ACHN (cell line): Measurements from ENCODE around the gene TSPAN18.
"Not testable (repeated sequence)": the region's sequence is repeated elsewhere in the genome, so short reads cannot be mapped to it uniquely, and the experiment has no call there.

Source experiments
- DNase-seq: peaks from one replicate; pipeline ENCODE4 v3.0.0-alpha.2; 2015
- in situ Hi-C: cut with HindIII; loops from 2 replicates; pipeline ENCODE4 v1.10.0; 2017; ENCODE audit warnings: low sequenced_read_pairs, low pct_ligation_motif_present, low pct_unique_long_range_greater_than_20kb

The TSPAN18 gene

GRCh38 chr11:44863231-44863630 lies 136.5 kb downstream of the TSPAN18 start:
- no peak for DNase-seq
- in situ Hi-C loops, result no loop called here

- no peak for DNase-seq
These were observed 139.1 kb downstream of the TSPAN18 start for GRCh38 chr11:44865866-44866272.

GRCh38 chr11:44866286-44866685 lies 139.5 kb downstream of the TSPAN18 start:
- no peak for DNase-seq
- in situ Hi-C loops, result no loop called here

More at GRCh38 chr11:44865866-44866272, 139.1 kb downstream of the TSPAN18 start:
- in situ Hi-C loops, result no loop called here

- no peak for DNase-seq
- in situ Hi-C loops, result no loop called here
These were observed 141.3 kb downstream of the TSPAN18 start for GRCh38 chr11:44868021-44868420.

- no peak for DNase-seq
- in situ Hi-C loops, result no loop called here
These were observed 142.0 kb downstream of the TSPAN18 start for GRCh38 chr11:44868455-44869421.

GRCh38 chr11:44870181-44870580 lies 143.4 kb downstream of the TSPAN18 start:
- no peak for DNase-seq

GRCh38 chr11:44870615-44871176 lies 143.9 kb downstream of the TSPAN18 start:
- no peak for DNase-seq
- in situ Hi-C loops, result no loop called here

More at GRCh38 chr11:44870181-44870580, 143.4 kb downstream of the TSPAN18 start:
- in situ Hi-C loops, result no loop called here

GRCh38 chr11:44871682-44872081 lies 144.9 kb downstream of the TSPAN18 start:
- DNase-seq, in situ Hi-C loops: not testable (repeated sequence)

- DNase-seq, result no peak
- in situ Hi-C loops, result no loop called here
These were observed 145.8 kb downstream of the TSPAN18 start for GRCh38 chr11:44872556-44872955.

GRCh38 chr11:44873537-44873936 lies 146.8 kb downstream of the TSPAN18 start:
- DNase-seq, result no peak
- in situ Hi-C loops, result no loop called here

- no peak for DNase-seq
- in situ Hi-C loops, result no loop called here
These were observed 147.5 kb downstream of the TSPAN18 start for GRCh38 chr11:44874284-44874683.

- no peak for DNase-seq
- in situ Hi-C loops, result no loop called here
These were observed 148.3 kb downstream of the TSPAN18 start for GRCh38 chr11:44875037-44875436.

GRCh38 chr11:44876194-44876723 lies 149.5 kb downstream of the TSPAN18 start:
- no peak for DNase-seq
- in situ Hi-C loops, result no loop called here

- DNase-seq, result no peak
- in situ Hi-C loops, result no loop called here
These were observed 150.1 kb downstream of the TSPAN18 start for GRCh38 chr11:44876906-44877305.

GRCh38 chr11:44877571-44878497 lies 151.1 kb downstream of the TSPAN18 start:
- no peak for DNase-seq

GRCh38 chr11:44878711-44879110 lies 151.9 kb downstream of the TSPAN18 start:
- no peak for DNase-seq
- in situ Hi-C loops, result no loop called here

More at GRCh38 chr11:44877571-44878497, 151.1 kb downstream of the TSPAN18 start:
- in situ Hi-C loops, result no loop called here

GRCh38 chr11:44879432-44879831 lies 152.7 kb downstream of the TSPAN18 start:
- DNase-seq, result no peak
- in situ Hi-C loops, result no loop called here

GRCh38 chr11:44880511-44880910 lies 153.7 kb downstream of the TSPAN18 start:
- in situ Hi-C loops, result no loop called here
- no peak for DNase-seq
